ENCODE results near the gene PLP2. TPM values are rescaled to one million over a fixed set of nuclear protein-coding genes. Genes with fewer than 3 reads are reported as not detected.

PLP2 gene
- polyA plus RNA-seq, 3 donors = 30.9 to 39.6 (median 34.0) TPM

- DNase-seq = no peak
Observed at GRCh38 chrX:49183701-49184281, 12.1 kb downstream of the PLP2 start.

GRCh38 chrX:49184294-49185281, 12.9 kb downstream of the PLP2 start:
- DNase-seq = peak; percentile 85

- DNase-seq = peak; percentile 46
Observed at GRCh38 chrX:49186125-49187027, 14.7 kb downstream of the PLP2 start, which contains the start of gene PRICKLE3. Gene PRICKLE3, minus strand, starts transcription at chrX:49186373. Its CDS starts 76 bp downstream, at chrX:49186297.

- no peak for DNase-seq
Observed at GRCh38 chrX:49187028-49187394, 15.3 kb downstream of the PLP2 start.

- no peak for DNase-seq
Observed at GRCh38 chrX:49187526-49187925, 15.8 kb downstream of the PLP2 start.

- DNase-seq = no peak
Observed at GRCh38 chrX:49188468-49189076, 16.9 kb downstream of the PLP2 start.

- no peak for DNase-seq
Observed at GRCh38 chrX:49189606-49190005, 17.9 kb downstream of the PLP2 start.

GRCh38 chrX:49190821-49191573, 19.3 kb downstream of the PLP2 start:
- peak; percentile 96 for DNase-seq

GRCh38 chrX:49191574-49192011, 19.9 kb downstream of the PLP2 start:
- DNase-seq = no peak

- DNase-seq = no peak
Observed at GRCh38 chrX:49192722-49193328, 21.1 kb downstream of the PLP2 start.

GRCh38 chrX:49193542-49193964, 21.9 kb downstream of the PLP2 start:
- DNase-seq = no peak

GRCh38 chrX:49197543-49198087, 25.9 kb downstream of the PLP2 start:
- no peak for DNase-seq

- DNase-seq = no peak
Observed at GRCh38 chrX:49198540-49199314, 27.0 kb downstream of the PLP2 start.

GRCh38 chrX:49199315-49199595, 27.6 kb downstream of the PLP2 start:
- DNase-seq = no peak

- peak; percentile 79 for DNase-seq
Observed at GRCh38 chrX:49199906-49200771, 28.4 kb downstream of the PLP2 start, which contains the start of gene SYP. Gene SYP, minus strand, starts transcription at chrX:49200193. Its CDS starts 7 bp downstream, at chrX:49200186.

- DNase-seq = no peak
Observed at GRCh38 chrX:49202022-49202421, 30.3 kb downstream of the PLP2 start.

GRCh38 chrX:49203536-49203935, 31.8 kb downstream of the PLP2 start:
- no peak for DNase-seq

- DNase-seq = no peak
Observed at GRCh38 chrX:49204017-49204416, 32.3 kb downstream of the PLP2 start.

All from renal pelvis (tissue), 4 donors.